Measurements from ENCODE around the gene PDYN.

The PDYN gene

DNA sequence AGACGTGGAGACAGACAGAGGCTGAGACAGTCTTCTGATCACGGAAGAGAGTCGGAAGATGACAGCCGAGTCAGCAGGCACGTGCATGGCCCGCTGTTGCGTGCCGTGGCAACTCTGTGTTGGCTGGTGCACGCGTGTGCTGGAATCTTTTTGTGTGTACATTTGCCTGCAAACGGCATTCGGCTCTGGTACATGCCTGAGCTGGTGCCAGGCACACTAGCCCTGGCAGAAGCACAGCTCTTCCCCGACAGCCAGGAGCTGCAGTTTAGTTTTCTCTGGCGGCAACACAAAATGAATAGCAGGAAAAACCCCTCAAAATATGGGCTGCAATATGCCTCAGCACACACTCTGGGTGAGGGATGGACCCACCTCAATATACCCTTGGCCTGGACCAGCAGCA lies 769 bp upstream of the PDYN start:
- DNase-seq: no peak

DNA sequence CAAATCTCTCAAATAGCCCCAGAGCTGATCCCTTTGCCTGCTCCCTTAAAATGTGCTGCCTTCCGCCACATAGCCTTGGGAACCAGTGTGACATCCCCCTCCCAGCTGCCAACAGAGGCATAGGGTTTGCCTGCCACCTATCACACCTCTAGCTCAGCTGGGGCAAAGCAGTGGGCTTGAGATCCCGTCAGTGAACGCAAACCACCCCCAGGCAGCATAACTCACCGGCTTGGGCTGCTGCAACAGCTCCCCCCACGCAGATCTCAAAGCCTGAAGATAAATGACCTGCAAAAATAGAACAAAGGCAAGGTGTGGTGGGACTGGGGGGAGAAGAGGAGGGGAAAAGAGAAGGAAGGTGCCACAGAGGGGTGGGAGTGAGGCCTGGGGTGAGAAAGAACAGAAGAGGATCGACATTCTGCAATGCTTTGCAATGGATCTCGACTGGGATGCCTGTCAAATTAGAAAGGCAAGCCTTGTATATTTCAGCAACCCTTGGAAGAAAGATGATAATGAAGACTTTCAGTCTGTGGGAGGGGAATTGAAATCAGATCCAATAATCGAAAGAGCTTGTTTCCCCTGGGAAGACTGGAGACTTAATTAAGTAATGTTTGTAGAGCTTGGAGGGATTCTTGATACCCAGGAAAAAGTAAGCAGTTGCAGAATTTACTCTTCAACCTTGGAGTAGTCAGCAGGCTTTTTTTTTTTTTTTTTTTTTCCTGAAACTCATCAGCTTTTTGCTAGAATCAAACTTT lies 1.3 kb downstream of the PDYN start:
- no peak for DNase-seq

DNA sequence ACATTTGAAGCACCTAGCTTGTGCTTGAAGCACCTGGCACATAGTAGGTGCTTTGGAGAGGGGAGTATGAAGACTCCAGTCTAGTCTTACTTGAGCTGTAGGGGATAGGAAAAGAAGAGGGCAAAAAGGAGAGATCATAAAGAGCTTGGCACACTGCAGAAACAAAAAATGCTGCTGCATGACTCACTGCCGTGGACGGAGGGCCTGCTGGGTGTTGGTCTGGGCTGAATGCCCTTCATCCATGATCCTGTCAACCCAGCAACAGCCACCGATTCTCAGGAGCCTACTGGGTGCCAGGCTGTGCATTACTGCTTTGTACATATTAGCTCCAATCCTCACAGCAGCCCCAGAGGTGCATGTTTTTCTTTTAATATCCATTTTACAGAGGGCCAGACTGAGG lies 6.0 kb downstream of the PDYN start:
- no peak for DNase-seq

DNA sequence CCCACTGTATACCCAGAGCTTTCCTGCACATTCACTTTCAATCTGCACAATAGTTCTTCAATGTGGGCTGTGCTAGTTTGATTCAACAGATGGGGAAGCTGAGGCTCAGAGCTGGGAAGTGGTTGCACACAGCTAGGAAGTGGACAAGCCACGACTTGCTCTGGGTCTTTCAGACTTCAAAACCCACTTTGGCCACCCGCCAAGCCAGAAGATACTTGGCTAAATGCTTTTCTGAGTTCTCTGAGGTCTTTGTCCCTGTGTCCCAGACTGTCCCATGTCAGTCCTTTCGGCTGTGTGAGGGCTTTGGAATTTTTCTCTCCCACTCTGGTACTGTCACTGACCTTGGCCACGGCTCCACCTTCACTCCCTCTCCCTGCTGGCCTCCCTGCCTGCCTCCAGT lies 10.6 kb downstream of the PDYN start:
- DNase-seq: peak in 3 of 4 experiments; percentile 28 to 58 (median 37)

DNA sequence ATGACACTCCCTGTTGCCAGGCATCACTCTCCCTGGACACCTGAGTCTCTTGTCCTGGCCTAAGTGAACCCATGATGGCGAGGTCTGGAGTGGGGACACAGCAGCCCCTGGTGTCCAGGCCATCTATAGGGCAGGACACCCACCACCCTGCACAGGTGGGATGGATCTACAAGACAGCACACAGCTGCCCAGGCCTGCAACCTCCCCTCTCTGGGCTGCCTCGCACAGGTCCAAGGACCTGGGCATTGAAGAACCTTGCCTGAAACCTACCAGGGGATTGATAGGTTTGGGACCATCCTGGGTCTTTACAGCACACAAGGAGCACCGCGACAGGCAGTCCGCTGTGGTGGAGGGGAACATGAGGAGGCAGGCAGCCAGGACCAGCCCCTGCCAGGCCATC lies 11.2 kb downstream of the PDYN start:
- no peak for DNase-seq

DNA sequence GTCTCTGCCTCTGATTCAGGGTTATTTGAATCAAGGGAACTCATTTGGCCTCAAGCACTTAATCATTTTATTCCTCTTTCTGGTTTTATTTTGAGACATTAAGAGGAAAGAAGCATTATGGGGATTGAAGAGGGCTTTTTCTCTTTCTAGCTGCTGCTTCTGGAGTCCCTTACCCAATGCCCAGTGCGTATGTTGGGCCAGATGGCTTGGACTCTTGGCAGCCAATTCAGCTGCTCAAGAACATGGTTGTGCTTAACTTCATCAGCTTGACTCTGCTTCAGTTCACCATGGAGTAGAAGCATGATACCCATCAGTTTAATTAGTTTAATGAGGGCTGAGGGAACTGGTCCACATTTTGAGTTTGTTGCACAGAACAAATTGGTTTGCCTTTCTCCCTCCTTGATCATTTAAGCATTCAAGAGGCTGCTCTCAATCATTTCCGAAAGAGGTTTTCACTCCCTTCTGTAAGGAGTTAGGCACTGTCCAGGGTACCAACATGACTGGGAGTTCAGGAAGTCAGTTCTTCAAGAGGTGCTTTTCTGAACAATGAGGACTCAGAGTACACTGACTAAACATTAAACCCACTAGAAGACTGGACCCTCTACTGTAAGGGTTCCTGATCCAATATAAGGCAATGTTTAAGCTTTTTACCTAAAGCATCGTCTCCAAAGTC lies 14.6 kb downstream of the PDYN start:
- DNase-seq: peak in 1 of 4 experiments; percentile 11

DNA sequence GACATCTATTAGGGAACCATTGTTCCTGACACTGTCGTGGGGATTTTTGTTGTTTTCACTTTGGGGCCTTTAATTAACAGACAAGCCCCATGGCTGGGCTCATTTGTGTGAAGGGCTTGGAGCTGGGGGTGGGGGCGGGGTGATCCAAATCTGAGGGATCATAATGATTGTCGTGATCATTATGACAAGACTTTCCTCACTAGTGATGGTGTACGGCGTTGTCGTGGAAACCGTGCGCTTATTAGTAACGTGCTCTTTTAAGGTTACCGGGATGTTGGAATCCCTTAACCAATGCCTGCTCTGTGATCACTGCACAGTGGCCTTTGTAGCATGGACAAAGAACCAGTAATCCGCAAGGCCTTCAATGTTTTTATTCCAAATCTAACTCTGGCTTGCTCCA lies 18.6 kb downstream of the PDYN start:
- DNase-seq: no peak

DNA sequence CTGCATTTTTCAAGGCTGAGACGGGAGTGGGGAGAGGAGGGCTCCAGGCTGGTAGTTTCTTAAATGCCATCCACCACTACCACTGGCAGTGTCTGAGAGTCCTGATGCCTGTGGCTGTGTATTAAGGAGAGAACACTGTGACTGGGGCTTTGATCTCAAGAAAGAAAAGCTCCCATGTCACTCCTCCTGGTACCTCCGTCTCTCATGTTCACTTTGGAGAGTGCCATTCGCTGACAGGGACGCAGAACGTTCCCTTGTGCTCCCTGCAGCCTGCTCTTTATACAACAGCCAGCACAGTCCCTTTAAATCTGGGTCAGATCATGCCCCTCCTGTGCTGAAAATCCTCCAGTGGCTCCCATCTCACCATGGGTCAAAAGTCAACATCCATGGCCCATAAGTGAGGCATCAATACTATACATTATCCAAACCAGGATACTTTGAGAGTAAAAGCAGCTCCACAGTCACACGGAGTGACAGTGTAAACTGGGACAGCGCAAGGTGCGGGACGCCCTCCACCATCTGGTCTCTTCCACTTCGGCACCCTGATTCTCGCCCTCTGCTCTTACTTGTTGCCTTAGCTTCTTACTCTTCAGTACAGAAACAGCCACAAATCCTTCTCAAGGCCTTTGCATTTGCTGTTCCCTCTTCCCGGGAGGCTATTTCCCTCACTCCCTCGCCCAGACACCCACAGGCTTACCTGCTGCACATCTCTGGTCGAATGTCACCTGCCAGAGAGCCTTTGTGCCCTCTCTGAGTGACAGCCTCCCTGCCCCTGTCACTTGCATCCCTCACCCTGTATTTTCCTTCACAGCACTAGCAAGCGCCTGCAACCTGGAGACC lies 20.0 kb downstream of the PDYN start:
- no peak for DNase-seq

DNA sequence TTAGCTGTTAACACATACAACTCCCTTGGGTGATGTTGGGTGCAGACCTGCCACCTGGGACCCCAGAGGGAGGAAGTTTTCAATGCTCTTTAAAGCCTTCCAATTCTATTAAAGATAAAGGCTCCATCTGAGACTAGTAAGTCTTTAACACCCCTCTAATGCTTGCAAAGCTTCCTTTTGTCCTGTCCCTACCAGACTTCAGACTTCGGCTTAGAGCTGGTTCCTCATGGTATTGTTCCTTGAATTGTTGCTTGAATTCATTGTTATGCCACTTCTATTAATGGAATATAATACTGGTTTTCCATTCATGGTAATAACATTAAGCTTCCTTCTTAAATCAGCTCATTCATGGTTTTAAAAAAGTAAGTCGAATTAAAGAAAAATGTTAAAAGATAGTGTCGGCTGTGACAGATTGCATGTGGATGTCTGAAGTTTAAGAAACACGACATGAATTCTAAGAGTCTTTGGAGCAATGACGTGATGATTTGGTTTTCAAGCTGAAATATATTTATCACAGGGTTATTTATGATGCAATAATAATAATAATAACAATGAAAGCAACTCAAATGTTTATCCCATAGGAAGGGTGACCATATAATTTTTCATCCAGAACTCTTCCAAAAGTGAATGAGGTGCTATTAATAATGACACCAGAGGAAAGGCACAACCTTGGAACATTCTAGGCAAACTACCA lies 21.8 kb downstream of the PDYN start:
- DNase-seq: no peak

DNA sequence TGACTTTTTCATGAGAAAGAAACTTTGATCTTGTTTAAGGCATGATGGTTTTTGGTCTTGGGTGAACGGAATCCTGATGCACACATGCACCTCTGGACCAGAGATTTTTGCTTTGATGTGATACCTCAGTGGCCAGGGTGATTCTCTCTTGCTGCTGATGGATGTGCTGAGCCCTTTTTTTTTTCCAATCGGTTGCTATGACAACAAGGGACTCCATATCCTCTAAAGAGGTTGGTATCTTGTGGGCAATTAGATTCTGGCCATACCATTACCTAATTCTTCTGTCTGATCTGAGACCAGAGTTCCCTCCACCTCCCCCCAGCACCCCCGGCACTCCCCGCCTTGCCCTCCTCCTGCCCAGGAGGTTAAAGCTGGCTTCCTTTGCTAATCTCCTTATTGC lies 24.9 kb downstream of the PDYN start:
- DNase-seq: no peak

DNA sequence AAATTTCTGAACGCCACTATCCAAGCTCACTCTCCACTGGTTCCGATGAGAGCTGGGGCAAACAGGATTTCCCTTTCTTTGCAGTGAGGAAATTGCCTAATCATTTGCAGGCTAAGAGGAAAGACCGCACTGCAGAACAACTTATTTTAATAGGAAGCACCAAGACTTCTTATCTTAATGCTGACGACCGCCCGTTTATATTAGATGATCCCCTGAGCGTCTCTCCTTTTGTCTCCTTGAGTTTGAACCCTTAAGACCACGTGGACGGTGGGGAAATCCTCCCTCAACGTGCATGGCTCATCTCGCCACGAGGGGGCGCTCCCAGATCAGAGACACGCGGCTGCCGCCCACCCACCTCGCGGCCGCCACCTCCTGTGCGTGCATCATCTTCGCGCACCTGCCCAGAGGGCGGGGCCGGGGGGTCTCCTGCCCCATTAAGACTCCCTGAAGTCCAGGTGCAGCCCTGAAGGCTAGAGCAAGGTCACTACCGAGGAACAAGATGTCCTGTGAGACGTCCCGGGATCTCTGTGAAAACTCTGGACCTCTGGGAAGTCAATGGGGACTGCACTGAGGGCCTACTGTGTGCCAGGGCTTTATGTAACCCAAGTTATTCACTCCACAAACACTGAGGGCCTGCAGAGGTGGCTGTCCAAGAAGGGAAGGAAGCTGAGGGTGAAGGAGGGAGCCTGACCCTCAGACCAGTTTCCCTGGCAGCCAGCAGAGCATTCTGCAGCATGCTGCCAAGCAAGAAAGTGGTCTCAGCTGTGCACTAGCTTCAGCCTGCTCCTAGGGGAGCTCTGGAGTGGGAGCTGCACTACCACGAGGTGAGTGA lies 28.1 kb downstream of the PDYN start:
- DNase-seq: peak; percentile 79 to 87 (median 82)

DNA sequence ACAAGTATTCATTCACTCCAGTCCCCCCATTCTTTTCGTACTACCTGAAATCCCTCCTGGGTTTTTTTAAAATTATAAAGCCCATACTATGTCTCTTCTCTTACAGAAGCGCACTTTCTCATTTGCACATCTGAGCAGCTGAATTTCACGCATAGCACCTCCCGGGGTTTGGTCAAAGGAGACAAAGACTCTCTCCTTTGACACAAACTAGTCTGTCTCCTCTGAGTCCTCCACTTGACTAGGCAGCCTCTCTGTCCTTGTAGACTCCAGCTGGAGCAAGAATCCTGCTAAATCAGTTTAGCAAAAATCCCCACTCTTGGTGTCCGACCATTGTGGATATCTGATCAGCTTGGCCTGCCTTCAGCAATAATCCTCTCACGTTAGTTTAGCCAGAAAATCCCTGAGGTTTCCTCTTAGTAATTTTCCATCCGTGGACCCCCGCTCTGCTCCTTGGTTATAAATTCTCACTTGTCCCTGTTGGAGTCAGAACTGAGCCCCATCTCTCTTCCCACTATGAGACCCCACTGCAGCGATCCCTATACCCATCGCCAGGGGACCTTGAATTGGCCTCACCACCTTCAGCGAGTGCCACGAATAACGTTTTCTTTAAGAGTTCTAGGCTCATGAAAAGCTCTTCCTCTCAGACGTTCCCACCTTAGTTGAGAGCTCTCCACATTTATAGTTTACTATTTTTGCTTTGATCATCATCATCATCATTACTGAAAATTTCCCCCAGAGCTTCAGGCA lies 29.0 kb downstream of the PDYN start:
- no peak for DNase-seq

DNA sequence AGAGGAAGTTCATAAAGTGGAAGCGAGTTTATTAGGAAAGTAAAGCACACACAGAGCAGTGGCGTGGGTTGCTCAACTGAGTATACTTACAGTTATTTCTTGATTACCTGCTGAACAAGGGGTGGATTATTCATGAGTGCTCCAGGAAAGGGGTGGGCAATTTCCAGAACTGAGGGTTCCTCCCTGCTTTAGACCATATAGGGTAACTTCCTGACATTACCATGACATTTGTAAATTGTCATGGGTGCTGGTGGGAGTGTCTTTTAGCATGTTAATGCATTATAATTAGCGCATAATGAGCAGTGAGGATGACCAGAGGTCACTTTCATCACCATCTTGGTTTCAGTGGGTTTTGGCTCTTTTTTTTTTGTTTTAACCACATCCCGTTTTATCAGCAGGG lies 29.8 kb downstream of the PDYN start:
- DNase-seq: peak; percentile 30 to 65 (median 44)

DNA sequence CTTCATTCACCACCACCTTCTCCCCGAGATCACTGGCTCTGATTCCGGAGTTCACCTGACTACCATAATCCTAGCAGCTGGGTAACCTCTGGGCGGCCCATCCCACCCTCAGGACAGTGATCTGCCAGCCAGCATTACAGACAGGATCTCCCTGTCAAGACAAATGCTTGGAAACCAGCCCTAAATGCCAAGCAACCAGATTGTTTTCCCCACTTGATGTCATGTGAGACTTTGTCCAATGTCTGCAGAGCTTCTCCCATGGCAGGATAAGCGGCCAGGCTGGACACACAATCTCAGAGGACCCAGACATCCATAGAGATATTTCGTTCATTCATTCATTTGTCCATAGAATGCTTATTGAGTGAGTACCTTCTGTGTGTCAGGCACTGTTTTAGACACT lies 32.5 kb downstream of the PDYN start:
- no peak for DNase-seq

DNA sequence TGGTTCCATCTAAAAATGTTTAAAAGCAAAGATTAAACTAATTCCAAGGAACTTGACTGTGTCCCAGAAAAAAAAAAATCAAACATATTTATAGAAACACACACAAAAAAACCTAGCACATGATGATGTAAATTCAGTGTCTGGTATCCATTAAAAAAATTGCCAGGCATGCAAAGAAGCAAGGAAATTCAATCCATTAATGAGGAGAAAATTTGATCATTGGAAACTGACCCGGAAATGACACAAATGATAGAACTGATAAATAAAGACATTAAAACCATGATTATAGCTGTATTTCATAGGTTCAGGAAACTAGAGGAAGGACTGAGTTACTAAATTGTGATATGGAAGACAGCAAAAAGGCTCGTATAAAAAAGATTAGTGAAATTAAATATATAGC lies 34.7 kb downstream of the PDYN start:
- no peak for DNase-seq

DNA sequence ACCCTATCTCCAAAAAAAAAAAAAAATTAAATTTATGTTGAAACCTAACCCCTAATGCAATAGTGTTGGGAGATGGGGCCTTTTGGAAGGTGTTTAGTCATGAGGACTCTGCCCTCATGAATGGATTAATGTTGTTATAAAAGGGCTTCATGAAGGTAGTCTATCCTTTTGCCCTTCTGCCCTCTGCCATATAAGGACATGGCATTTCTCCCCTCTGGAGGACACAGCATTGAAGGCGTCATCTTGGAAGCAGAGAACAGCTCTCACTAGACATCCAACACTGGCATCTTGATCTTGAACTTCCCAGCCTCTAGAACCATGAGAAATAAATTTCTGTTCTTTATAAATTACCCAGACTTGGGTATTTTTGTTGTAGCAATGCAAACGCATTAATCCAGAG lies 35.4 kb downstream of the PDYN start:
- DNase-seq: no peak

DNA sequence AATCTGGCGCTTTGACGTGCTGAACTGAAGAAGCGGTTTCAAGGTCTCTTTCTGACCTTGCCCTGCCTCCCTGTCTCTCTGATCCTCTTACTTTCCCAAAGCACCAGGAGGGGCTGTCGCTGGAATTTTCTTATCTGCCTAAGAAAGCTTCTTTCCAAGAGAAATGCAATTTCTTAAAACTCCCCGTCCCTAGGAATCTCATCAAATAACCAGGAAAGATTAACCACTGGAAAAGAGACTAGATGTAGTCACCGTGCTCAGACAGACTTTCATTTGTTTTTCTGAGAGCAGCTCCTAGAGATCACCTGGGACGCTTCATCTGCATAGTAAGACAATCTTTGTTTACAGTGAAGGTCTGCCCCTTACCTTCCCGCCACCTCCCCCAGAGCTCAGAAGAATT lies 38.6 kb downstream of the PDYN start:
- no peak for DNase-seq

DNA sequence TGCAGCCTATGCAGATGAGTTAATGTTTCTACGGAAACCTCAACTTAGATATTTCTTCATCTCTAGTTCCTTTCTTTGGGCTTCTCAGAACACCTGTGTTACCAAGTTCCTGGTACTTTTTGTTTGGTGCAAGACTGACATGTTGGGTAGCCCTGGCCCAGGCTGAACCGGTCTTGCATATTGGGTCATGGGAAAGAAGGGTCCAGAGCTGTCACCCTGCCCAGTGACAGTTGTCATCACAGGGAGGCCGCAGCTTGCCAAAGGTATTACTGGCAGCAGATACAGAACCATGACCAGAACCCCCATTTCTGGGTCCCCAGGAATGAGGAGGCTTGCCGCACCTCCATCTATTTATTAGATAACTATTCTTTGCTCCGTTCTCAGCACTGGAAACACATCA lies 40.2 kb downstream of the PDYN start:
- DNase-seq: no peak

DNA sequence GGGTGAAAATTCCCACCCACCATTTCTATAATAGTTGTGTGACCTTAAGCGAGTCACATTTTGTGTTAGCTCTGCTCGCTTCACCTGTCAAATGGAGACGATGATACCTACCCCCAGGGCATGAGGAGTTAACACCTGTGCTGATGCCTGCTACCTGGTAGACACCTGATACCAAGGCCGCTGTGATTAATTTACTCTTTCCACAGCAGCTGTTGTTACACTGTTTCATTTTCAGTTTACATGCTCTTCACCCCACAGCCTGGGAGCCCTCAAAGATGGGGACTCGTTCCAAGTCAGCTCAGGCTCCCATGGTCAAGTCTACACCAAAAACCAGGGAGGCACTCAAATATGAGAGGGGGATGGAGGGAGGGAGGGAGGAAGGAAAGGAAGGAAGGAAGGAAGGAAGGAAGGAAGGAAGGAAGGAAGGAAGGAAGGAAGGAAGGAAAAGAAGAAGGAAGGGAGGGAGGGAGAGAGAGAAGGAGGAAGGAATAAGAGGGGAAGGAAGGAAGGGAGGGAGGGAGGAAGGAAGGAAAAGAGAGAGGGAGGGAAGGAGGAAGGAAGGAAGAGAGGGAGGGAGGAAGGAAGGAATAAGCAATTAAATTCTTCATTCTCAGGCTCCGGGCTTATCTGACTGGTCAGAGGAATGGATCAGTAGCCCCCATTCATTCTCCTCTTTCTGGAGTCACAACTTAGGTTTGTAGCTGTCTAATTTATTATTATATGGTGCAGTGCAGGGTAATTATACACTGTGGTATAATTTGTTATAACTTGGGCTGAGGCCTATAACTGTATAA lies 40.9 kb downstream of the PDYN start:
- DNase-seq: no peak

DNA sequence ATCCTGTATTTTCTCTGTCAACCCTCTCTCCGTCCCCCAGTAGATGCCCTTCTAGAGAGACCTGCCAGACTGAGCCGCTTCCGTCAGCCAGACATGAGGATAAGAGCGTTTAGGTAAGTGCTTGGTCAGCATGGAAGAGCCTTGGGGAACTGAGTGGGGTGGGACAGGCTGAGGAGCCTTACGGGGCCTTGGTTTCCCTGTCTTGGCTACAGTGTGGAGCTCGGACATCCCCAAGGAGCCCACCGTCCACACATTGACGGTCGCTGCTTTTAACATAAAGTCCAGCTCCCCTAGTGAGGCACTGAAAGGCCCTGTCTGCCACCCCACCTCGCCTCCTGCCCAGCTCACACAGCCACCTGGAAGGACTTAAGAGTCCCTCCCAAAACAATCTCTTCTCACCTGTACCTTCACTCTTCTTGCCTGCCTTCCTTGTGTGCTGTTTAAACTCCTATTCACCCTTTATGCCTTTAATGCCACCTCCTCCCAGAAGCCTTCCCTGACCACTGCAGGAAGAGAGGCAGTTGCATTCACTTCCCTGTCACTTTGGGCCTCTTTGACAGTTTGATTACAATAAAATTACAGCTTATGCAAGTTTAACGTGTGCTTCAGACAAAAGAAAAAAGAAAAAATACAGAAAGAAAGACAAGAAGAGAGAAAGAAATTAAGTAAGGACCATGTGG lies 42.3 kb downstream of the PDYN start:
- DNase-seq: no peak
